Measurements from ENCODE around the gene PIP4P1.
"Not testable (repeated sequence)": the region's sequence is repeated elsewhere in the genome, so short reads cannot be mapped to it uniquely, and the experiment has no call there.

The PIP4P1 gene

GRCh38 chr14:20507537-20507936, 46.3 kb upstream of the PIP4P1 start:
- H3K4me3 ChIP-seq (ENCODE audit: low read depth, low read length); POLR2A ChIA-PET; H3K36me3 ChIP-seq (ENCODE audit: control insufficient read depth in 2 of 2, insufficient read depth in 1 of 2, low read length in 2 of 2); H3K9me3 ChIP-seq (ENCODE audit: control insufficient read depth, insufficient read depth, low read depth, low read length); CTCF ChIA-PET; H3K27ac ChIP-seq (ENCODE audit: extremely low read depth, low read depth, low read length); H3K4me1 ChIP-seq (ENCODE audit: control insufficient read depth, insufficient read depth, low read length): not testable (repeated sequence)
- TF ChIP-seq ZNF555 (tag by site-specific recombination; conservative IDR thresholded peaks at IDR 0.05) (peak; percentile 51), ZBTB8A (tag by site-specific recombination; IDR thresholded peaks at IDR 0.05) (0 out of 2 replicates have a peak, but pooled peaks have one; percentile 32), ZNF510 (tag by site-specific recombination; IDR thresholded peaks at IDR 0.05; ENCODE audit: insufficient replicate concordance) (peak; percentile 11), ZNF433 (tag by site-specific recombination; IDR thresholded peaks at IDR 0.05; ENCODE audit: low read depth) (0 out of 2 replicates have a peak, but pooled peaks have one; percentile 17), ZNF140 (tag by site-specific recombination; IDR thresholded peaks at IDR 0.05) (peak; percentile 51; the same call in 1 of the 2 replicates), ZNF518A (tag by site-specific recombination; conservative IDR thresholded peaks at IDR 0.05; ENCODE audit: low read depth) (peak; percentile 75), ZNF623 (tag by site-specific recombination; IDR thresholded peaks at IDR 0.05) (peak; percentile 47), ZBTB11 (tag by site-specific recombination; conservative IDR thresholded peaks at IDR 0.05; ENCODE audit: low read depth) (peak; percentile 47; the same call in 1 of the 2 replicates), ZNF394 (tag by site-specific recombination; IDR thresholded peaks at IDR 0.05; ENCODE audit: borderline replicate concordance) (peak; percentile 82; the same call in 1 of the 2 replicates), ZXDB (tag by site-specific recombination; IDR thresholded peaks at IDR 0.05) (0 out of 2 replicates have a peak, but pooled peaks have one; percentile 32), ZNF426 (tag by site-specific recombination; IDR thresholded peaks at IDR 0.05) (peak; percentile 57), REST (tag by site-specific recombination; IDR thresholded peaks at IDR 0.05) (0 out of 2 replicates have a peak, but pooled peaks have one; percentile 36)

GRCh38 chr14:20506752-20507151, 45.5 kb upstream of the PIP4P1 start:
- H3K27ac ChIP-seq (ENCODE audit: extremely low read depth, low read depth, low read length); H3K9me3 ChIP-seq (ENCODE audit: control insufficient read depth, insufficient read depth, low read depth, low read length); H3K36me3 ChIP-seq (ENCODE audit: control insufficient read depth in 2 of 2, insufficient read depth in 1 of 2, low read length in 2 of 2); POLR2A ChIA-PET; H3K4me1 ChIP-seq (ENCODE audit: control insufficient read depth, insufficient read depth, low read length); H3K4me3 ChIP-seq (ENCODE audit: low read depth, low read length); CTCF ChIA-PET: not testable (repeated sequence)

- H3K4me1 ChIP-seq (ENCODE audit: control insufficient read depth, insufficient read depth, low read length); CTCF ChIA-PET; H3K9me3 ChIP-seq (ENCODE audit: control insufficient read depth, insufficient read depth, low read depth, low read length); POLR2A ChIA-PET; H3K4me3 ChIP-seq (ENCODE audit: low read depth, low read length); H3K36me3 ChIP-seq (ENCODE audit: control insufficient read depth in 2 of 2, insufficient read depth in 1 of 2, low read length in 2 of 2); H3K27ac ChIP-seq (ENCODE audit: extremely low read depth, low read depth, low read length): not testable (repeated sequence)
These were observed 45.0 kb upstream of the PIP4P1 start for GRCh38 chr14:20506276-20506675.
